ENCODE data around the gene C4orf33. TPM values are rescaled to one million over a fixed set of nuclear protein-coding genes. Genes with fewer than 3 reads are reported as not detected.

C4orf33 gene
- total RNA-seq, 1 donor from 2014 or later, result 17.0 TPM

GRCh38 chr4:129094347-129094746, 1.6 kb upstream of the C4orf33 start:
- peak overlapping the region; percentile 83 for H3K4me2 ChIP-seq
- no peak overlapping the region for H3K27ac ChIP-seq
- H3K36me3 Mint-ChIP-seq, result peaks cover 3% of the 10 kb centered on the region
- no peaks in the 10 kb centered on the region for H4K20me1 ChIP-seq (ENCODE audit: low read depth)
- no peak for DNase-seq (ENCODE audit: low spot score)
- no peak overlapping the region for H3K27ac Mint-ChIP-seq
- H3K9ac ChIP-seq, result no peak overlapping the region
- TF ChIP-seq EZH2phosphoT487 (IDR thresholded peaks at IDR 0.05) (no peak), CTCF (IDR thresholded peaks at IDR 0.05) (no peak), EZH2 (IDR thresholded peaks at IDR 0.05) (no peak)
- H3K4me3 ChIP-seq, result no peak overlapping the region
- H3K27me3 Mint-ChIP-seq (ENCODE audit: insufficient read depth, low read depth), result no peaks in the 10 kb centered on the region
- H2AFZ ChIP-seq (replicated peaks), result no peak overlapping the region
- peaks cover 14% of the 10 kb centered on the region for H3F3A ChIP-seq (ENCODE audit: low read depth)
- no peaks in the 10 kb centered on the region for H3K27me3 ChIP-seq
- H3K9me3 ChIP-seq (ENCODE audit: low read depth), result no peaks in the 10 kb centered on the region
- peaks cover 20% of the 10 kb centered on the region for H3K4me1 ChIP-seq
- H3K79me2 ChIP-seq (ENCODE audit: low read depth), result peaks cover 35% of the 10 kb centered on the region
- H3K9me3 Mint-ChIP-seq, result peaks cover 3% of the 10 kb centered on the region
- peak overlapping the region; percentile 36 for H3K4me3 Mint-ChIP-seq
- H3K36me3 ChIP-seq, result no peaks in the 10 kb centered on the region
- H3K4me1 Mint-ChIP-seq, result peaks cover 15% of the 10 kb centered on the region

DNA sequence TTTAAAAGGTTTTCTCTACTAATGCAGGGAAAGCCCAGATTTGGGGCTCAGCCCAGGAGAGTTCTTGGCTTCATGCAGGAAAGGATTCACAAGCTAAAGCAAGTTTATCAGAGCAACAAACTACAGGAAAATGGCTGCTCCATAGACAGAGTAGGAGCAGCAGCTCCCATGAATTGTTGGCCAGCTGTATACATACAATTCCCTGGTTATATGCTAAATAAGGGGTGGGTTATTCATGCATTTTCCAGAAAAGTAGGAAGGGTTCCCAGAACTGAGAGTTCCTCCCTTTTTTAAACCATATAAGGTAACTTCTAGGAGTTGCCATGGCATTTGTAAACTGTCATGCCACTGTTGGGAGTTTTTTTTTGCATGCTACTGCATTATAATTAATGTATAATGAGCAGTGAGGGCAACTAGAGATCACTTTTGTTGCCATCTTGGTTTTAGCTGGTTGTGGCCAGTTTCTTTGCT, 2.6 kb downstream of the C4orf33 start:
- peaks cover 14% of the 10 kb centered on the region for H3K4me1 Mint-ChIP-seq
- Histone ChIP-seq H4K20me1 (ENCODE audit: low read depth) (no peaks in the 10 kb centered on the region), H3K9me3 (ENCODE audit: low read depth) (no peaks in the 10 kb centered on the region), H3K27ac (no peak overlapping the region), H3K4me3 (no peak overlapping the region), H3K4me2 (no peak overlapping the region), H3K4me1 (no peaks in the 10 kb centered on the region), H3K79me2 (ENCODE audit: low read depth) (no peaks in the 10 kb centered on the region), H3F3A (ENCODE audit: low read depth) (peaks cover 5% of the 10 kb centered on the region), H2AFZ (replicated peaks) (no peak overlapping the region), H3K9ac (no peak overlapping the region), H3K36me3 (no peaks in the 10 kb centered on the region), H3K27me3 (no peaks in the 10 kb centered on the region)
- no peak for TF ChIP-seq EZH2 (IDR thresholded peaks at IDR 0.05)
- TF ChIP-seq EZH2phosphoT487 (IDR thresholded peaks at IDR 0.05), result no peak
- TF ChIP-seq CTCF (IDR thresholded peaks at IDR 0.05), result no peak
- no peak for DNase-seq (ENCODE audit: low spot score)
- H3K27ac Mint-ChIP-seq, result no peak overlapping the region
- no peaks in the 10 kb centered on the region for H3K27me3 Mint-ChIP-seq (ENCODE audit: insufficient read depth, low read depth)
- no peaks in the 10 kb centered on the region for H3K9me3 Mint-ChIP-seq
- H3K4me3 Mint-ChIP-seq, result no peak overlapping the region
- H3K36me3 Mint-ChIP-seq, result no peaks in the 10 kb centered on the region

DNA sequence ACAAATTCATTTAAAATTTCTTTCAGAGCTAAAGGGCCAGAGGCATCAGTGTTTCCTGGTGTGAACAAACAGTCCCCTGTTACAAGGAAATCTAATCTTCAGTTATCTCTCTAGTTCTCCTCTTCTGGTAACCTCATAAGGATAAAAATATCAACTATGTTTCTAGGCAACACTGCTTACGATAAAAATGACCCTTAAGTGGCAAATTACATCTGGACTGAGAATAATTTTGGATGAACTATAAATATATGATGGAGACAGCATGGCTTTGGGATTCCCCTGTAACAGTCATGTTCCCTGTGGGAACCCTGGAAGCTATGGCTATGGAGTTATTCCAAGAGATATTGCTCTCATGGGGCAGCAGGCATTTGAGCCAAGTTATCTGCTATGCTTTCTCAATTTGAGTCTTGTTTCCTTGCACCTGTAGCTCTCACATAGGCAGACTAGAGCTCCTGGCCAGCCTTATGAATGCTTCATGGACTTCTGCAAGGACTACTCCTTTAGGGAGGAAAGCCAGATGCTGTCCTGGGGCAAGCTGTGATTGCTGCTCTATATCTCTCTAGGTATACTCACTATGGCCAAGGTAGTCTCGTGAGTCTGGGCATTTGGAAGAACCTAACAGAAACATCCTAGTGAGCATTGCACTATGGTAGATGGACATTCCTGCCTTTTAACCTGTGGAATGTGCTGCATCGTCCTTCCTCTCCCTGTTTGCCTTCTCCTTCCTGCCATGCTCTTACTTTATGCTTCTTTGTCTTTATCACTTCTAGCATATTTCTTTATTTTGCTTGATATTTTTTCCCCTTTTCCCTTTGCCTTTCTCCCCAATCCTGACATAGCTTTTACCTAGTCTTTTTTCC, 14.2 kb downstream of the C4orf33 start:
- H3K27ac Mint-ChIP-seq, result no peak overlapping the region
- no peak for DNase-seq (ENCODE audit: low spot score)
- H3K36me3 ChIP-seq, result no peaks in the 10 kb centered on the region
- no peaks in the 10 kb centered on the region for H3K27me3 Mint-ChIP-seq (ENCODE audit: insufficient read depth, low read depth)
- H3K9me3 ChIP-seq (ENCODE audit: low read depth), result no peaks in the 10 kb centered on the region
- H3F3A ChIP-seq (ENCODE audit: low read depth), result peaks cover 14% of the 10 kb centered on the region
- no peaks in the 10 kb centered on the region for H3K36me3 Mint-ChIP-seq
- peaks cover 19% of the 10 kb centered on the region for H3K4me1 ChIP-seq
- H3K4me3 Mint-ChIP-seq, result no peak overlapping the region
- H3K9ac ChIP-seq, result no peak overlapping the region
- H3K4me3 ChIP-seq, result peak overlapping the region; percentile 7
- peak overlapping the region; percentile 56 for H3K27ac ChIP-seq
- TF ChIP-seq EZH2 (IDR thresholded peaks at IDR 0.05) (no peak), CTCF (IDR thresholded peaks at IDR 0.05) (no peak), EZH2phosphoT487 (IDR thresholded peaks at IDR 0.05) (no peak)
- peak overlapping the region; percentile 55 for H3K4me2 ChIP-seq
- H3K4me1 Mint-ChIP-seq, result no peaks in the 10 kb centered on the region
- H4K20me1 ChIP-seq (ENCODE audit: low read depth), result no peaks in the 10 kb centered on the region
- no peaks in the 10 kb centered on the region for H3K9me3 Mint-ChIP-seq
- H2AFZ ChIP-seq (replicated peaks), result no peak overlapping the region
- H3K27me3 ChIP-seq, result no peaks in the 10 kb centered on the region
- no peaks in the 10 kb centered on the region for H3K79me2 ChIP-seq (ENCODE audit: low read depth)

Data from neural progenitor cell (in vitro differentiated cells).